CD4-positive, alpha-beta T cell treated with Interleukin-6 for 4 hours (primary cell): Measurements from ENCODE around the gene SLC12A2.
A peak's percentile ranks its signal among the peaks of the same experiment; 100 is the strongest.

Experiments used
- DNase-seq: peaks from one replicate; pipeline ENCODE4 v3.0.0-alpha.2; 2020; ENCODE audit warnings: mixed read lengths

Gene SLC12A2

GRCh38 chr5:128083033-128083810 lies at the start of gene SLC12A2:
Gene SLC12A2, plus strand, starts transcription at chr5:128083766. Its CDS starts 189 bp downstream, at chr5:128083955.
- DNase-seq, result peak; percentile 92

DNA sequence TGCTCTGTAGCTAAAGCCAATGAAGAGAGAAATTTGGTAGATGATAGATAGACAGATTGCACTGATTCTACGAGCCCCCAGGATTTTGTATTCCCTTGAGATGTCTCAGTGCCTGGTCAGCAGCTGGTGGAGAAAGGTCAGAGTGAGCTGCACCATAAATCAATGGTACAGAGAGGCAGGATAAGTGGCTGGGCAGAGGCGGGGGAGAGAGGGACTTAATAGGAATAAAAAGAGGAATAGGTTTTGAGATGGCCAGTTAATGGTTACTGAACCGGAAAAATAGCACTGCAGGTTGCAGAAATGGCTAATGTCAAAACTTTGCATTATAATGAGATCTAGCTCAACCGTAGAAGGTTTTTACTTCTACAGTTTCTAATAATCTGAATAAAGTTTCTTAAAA lies 47.9 kb upstream of the SLC12A2 start:
- no peak for DNase-seq

DNA sequence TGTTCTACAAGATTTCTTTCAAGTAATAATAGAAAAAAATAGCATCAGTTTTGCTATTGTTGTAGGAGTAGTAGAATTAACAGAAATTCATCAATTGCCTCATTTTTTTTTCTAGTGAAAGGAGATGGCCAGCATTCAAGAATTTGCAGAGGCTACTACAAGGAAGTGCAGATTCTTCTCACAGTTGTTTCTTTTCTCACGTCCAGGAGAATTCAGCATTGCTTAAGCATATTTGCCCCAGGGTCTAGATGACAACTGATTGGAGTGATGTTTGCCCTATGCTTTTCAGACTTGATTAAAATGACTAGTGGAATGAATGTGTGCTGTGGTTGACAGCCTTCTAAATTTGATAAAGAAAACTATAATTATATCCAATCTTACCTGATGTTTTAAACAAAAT lies 46.6 kb upstream of the SLC12A2 start:
- DNase-seq, result no peak

- no peak for DNase-seq
These were observed 44.9 kb upstream of the SLC12A2 start for GRCh38 chr5:128038643-128039042.

GRCh38 chr5:128040927-128041326 lies 42.6 kb upstream of the SLC12A2 start:
- no peak for DNase-seq

- DNase-seq, result no peak
These were observed 30.8 kb upstream of the SLC12A2 start for GRCh38 chr5:128052780-128053179.

DNA sequence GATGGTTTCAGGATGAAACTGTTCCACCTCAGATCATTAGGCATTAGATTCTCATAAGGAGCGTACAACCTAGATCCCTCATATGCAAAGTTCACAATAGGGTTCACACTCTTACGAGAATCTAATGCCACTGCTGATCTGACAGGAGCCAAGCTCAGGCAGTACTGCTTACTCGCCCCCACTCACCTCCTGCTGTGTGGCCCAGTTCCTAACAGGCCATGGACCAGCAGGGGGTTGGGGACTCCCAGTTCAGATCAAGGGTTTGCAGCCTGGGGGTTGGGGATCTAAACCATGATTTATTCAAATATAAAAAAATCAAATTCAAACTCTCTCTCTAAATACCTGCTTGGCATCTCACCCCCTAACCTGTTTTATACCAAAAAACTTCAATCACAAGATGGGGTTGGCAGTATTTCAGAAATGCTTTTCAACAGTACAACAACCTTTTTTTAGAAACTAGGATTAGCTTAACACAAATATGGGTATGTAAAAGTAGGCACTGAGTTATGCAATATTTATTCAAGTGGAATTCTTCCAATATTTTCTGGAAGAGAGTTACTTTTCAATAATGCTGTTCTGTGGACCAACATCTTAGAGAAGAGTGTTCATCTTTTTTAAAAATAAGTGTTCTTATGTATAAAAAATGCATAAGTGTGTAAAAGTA lies 30.1 kb upstream of the SLC12A2 start:
- DNase-seq, result no peak

DNA sequence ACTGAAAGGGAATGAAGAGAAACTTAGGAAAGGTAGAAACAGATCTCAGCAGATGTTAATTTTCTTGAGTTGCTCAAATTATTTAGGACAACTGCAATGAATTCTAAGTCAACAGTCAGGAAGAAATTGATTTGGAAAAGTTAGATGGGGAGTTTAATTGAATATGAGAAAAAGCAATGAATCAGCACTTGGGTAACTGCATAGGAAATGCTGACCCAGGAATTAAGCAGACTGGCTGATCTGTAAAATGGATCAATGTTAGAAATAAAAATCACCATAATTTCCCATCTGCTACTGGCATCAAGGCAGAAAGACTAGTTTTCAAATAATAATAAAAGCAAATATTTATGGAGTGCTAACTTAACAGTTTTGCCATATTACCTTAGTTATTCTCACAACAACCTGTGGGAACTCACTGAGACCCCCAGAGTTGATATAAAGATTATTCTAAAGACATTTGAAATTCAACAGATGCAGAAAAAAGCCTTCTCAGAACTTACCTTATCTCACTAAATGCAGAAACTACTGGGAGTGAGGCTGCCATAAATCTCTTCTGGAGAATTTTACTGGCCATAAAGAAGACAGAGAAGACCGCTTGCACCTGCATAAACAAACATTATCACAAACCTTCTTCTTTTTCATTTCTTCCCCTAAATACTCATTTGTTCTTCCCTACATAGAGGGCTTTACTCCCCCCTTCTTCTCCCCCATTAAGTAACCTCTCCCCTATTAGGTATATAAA lies 22.8 kb upstream of the SLC12A2 start:
- DNase-seq, result no peak

GRCh38 chr5:128062172-128062746 lies 21.3 kb upstream of the SLC12A2 start:
- DNase-seq, result no peak

- DNase-seq, result no peak
These were observed 9.4 kb upstream of the SLC12A2 start for GRCh38 chr5:128074171-128074570.

DNA sequence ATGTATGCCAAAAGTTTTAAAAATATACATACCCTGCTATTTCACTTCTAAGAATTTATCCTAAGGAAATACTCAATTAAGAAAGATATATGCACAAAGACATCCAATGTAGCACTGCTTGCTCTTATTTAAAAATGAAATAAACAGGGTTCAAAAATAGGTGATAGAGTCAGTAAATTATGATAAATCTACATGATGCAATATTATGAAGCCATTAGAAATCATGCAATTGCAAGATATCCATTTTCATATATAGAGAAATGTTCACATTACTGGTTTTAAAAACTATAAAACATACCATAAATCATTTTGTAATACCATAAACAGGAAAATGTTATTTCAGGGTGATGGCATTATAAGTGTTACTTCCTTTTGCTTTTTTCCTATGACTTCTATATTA lies 8.6 kb upstream of the SLC12A2 start:
- DNase-seq, result no peak

GRCh38 chr5:128077526-128077925 lies 6.0 kb upstream of the SLC12A2 start:
- no peak for DNase-seq

DNA sequence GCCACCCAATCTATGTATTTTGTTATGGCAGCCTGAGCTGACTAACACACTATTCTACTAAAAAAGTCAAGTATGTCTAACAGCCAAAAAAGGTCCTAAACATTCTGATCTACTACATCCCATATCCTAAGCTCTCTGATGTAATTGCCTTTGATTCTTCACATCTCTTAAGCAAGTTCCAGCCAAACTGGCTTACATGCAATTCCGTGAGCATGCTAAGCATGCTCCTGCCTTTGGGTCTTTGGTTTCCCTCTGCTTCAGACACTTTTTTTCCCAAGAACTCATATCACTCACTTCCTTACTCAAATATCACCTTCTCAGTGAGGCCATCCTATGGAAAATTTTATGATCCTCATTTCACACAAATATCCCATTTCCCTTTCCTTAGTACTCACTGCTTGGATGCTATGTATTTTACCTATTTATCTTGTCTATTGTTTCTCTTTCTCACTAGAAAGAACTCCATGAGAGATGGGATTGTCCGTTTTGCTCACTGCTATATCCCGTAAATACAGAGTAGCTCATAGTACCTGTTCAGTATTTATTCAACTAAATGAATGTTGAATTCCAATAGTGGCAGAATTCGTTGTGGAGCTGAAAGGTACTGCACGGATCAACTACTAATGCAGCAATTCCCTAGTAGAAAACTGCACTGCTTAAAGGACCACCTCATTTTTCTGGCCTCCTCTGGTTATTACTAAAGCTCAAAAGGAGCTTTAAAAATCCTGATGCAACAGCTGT lies 2.3 kb upstream of the SLC12A2 start:
- no peak for DNase-seq

GRCh38 chr5:128082551-128083032 lies 974 bp upstream of the SLC12A2 start:
- no peak for DNase-seq

DNA sequence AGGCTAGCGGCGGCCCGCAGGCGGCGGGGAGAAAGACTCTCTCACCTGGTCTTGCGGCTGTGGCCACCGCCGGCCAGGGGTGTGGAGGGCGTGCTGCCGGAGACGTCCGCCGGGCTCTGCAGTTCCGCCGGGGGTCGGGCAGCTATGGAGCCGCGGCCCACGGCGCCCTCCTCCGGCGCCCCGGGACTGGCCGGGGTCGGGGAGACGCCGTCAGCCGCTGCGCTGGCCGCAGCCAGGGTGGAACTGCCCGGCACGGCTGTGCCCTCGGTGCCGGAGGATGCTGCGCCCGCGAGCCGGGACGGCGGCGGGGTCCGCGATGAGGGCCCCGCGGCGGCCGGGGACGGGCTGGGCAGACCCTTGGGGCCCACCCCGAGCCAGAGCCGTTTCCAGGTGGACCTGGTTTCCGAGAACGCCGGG lies 253 bp downstream of the SLC12A2 start:
- DNase-seq, result no peak

GRCh38 chr5:128084228-128085167 lies 932 bp downstream of the SLC12A2 start:
- peak; percentile 51 for DNase-seq

DNA sequence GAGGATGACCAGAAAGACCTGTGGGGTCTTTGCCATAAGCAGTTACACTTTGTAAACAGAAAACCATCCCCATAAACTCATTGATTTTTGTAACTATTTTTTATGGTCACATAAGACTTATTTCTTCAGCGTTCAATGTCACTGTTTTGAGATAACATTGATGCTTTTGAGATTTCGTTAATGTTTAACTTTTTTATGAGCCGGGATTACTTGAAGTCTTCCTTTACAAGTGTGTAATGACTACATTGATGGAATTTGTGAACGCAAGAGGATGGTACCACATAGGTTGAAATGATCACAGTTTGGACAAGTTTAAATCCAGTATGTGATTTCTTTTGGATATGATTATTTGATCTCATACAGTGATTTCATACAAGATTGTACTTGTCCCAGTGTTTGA lies 1.8 kb downstream of the SLC12A2 start:
- no peak for DNase-seq

GRCh38 chr5:128091579-128091978 lies 8.0 kb downstream of the SLC12A2 start:
- DNase-seq, result no peak

DNA sequence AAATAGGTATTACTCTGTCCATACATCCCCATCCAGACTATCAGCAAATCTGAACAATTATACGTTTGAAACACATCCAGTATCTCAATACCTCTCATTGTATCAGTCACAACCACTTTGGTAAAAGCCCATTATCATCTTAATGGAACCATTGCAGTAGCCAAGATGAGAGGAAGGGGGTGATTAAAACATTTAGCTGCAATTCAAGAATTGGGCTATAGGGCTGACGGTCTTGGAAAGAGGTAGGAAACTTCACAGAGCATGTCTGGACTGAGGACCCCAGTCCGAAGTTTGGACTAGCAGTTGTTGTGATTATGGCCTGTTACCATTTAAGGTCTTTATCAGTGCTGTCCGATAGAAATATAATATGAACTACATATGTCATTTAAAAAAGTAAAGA lies 8.6 kb downstream of the SLC12A2 start:
- DNase-seq, result no peak

- no peak for DNase-seq
These were observed 9.8 kb downstream of the SLC12A2 start for GRCh38 chr5:128093368-128093767.

DNA sequence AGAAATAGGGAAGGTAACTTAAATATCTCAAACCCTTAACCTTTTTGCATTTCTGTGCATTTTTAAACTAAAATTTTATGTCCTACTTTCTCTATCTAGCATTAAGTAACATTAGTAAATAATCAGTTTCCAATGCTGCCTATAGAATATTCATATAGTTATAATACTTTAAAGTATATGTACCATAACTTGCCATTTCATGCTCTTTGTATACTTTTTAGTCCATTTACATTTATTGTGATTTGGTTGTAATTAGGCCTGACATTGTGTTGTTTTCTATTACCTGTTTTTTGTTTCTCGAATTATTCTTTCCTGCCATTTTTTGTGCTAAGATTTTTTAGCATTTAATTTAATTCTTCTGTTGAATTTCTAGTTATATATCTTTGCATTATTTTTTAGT lies 13.7 kb downstream of the SLC12A2 start:
- DNase-seq, result no peak
